ENCODE data around the gene PODXL.

- TF ChIP-seq CTCF (IDR thresholded peaks at IDR 0.05; ENCODE audit: low read length) (no peak), EZH2 (IDR thresholded peaks at IDR 0.05; ENCODE audit: borderline replicate concordance, low read length) (no peak)
Observed at GRCh38 chr7:131556909-131557651, 652 bp upstream of the PODXL start.
